Mucosa of descending colon (tissue), 3 donors: ENCODE results near the gene CLCN6. TPM values are rescaled to one million over a fixed set of nuclear protein-coding genes. Genes with fewer than 3 reads are reported as not detected.

Experiments
- ATAC-seq: fragments of 200-7000 bp; cut with Tn5 transposase; one replicate; pipeline ENCODE4 v1.9.1; 2020; ENCODE audit warnings: mild to moderate bottlenecking, moderate library complexity
- DNase-seq, 3 donors: peaks; one replicate each; pipeline ENCODE4 v3.0.0-alpha.2; 2020
- H3K36me3 ChIP-seq: fragments of 200-600 bp; one replicate; pipeline ENCODE4 v1.8.0; 2021; ENCODE audit warnings: low read depth, mild to moderate bottlenecking
- H3K4me1 ChIP-seq: fragments of 200-600 bp; one replicate; pipeline ENCODE4 v1.8.0; 2021; ENCODE audit warnings: low read depth, mild to moderate bottlenecking
- H3K4me3 ChIP-seq: fragments of 200-600 bp; one replicate; pipeline ENCODE4 v1.8.0; 2021; ENCODE audit warnings: mild to moderate bottlenecking
- H3K9me3 ChIP-seq: fragments of 200-600 bp; one replicate; pipeline ENCODE4 v1.8.0; 2021; ENCODE audit warnings: mild to moderate bottlenecking
- intact Hi-C, 2 donors: fragments of 100-400 bp; cut with DNase I in 1 of 2; cut with micrococcal nuclease in 1 of 2; formaldehyde crosslinking; loops; one replicate each; pipeline versions ENCODE4 v1.11.0 to v1.11.1; 2022; cut with DNase I, micrococcal nuclease
- total RNA-seq, 3 donors: library from RNA; stranded (reverse); fragmentation: NEBNext Ultra II Directional in 2 of 3; extraction: Animal tissue kit (Norgen Biotek cat#: 25700) in 2 of 3; gene quantifications; one replicate each; pipeline versions ENCODE4 v1.2.1 to v1.2.4, GENCODE V29; 2021 to 2023
- TF ChIP-seq, protein P1 (sequence below): fragments of 200-600 bp; IDR thresholded peaks from one replicate; pipeline ENCODE4 v1.8.0; 2022; ENCODE audit warnings: antibody characterized with exemption, mild to moderate bottlenecking
- donor health status: DM: no; HTN: no; CAD: no; lungs with moderate emphysema.
- donor health status: DM: no; HTN: no; CAD: no.
- donor health status: DM: no; HTN: yes; CAD: no.

The CLCN6 gene
- total RNA-seq, 3 donors from 2014 or later: 20.8 to 29.7 (median 24.3) TPM

DNA sequence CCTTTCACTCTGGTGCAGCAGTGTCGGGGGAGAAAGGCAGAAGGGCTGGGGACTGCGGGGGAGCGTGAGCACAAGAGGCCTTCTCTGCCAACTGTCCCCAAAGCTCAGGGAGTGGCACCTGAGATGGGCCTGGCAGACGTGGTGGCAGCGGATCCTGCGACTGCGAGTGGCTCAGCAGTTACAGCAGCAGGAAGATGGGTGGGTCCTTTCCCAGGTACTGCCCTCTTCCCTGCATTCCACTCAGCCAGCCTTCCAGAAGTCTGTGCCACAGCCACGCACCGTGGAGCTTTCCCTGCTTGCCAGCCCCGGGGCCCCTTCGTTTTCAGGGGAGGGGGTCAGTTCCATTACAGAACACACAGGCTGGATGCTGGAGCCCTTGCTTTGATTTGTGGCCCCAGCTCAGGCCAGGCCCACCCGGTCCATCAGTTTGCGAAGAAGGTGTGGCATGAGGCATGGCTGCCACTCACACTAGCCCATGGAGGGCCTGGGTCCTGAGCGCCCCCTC lies 17.4 kb upstream of the CLCN6 start:
- H3K4me1 ChIP-seq: peaks cover 33% of the 10 kb centered on the region
- no peak overlapping the region for H3K4me3 ChIP-seq
- DNase-seq (no peak), ATAC-seq (peak; percentile 52)
- H3K36me3 ChIP-seq: no peaks in the 10 kb centered on the region
- H3K9me3 ChIP-seq: no peaks in the 10 kb centered on the region
- intact Hi-C loops: no loop called here
- TF ChIP-seq, protein P1, sequence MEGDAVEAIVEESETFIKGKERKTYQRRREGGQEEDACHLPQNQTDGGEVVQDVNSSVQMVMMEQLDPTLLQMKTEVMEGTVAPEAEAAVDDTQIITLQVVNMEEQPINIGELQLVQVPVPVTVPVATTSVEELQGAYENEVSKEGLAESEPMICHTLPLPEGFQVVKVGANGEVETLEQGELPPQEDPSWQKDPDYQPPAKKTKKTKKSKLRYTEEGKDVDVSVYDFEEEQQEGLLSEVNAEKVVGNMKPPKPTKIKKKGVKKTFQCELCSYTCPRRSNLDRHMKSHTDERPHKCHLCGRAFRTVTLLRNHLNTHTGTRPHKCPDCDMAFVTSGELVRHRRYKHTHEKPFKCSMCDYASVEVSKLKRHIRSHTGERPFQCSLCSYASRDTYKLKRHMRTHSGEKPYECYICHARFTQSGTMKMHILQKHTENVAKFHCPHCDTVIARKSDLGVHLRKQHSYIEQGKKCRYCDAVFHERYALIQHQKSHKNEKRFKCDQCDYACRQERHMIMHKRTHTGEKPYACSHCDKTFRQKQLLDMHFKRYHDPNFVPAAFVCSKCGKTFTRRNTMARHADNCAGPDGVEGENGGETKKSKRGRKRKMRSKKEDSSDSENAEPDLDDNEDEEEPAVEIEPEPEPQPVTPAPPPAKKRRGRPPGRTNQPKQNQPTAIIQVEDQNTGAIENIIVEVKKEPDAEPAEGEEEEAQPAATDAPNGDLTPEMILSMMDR: no peak

- Histone ChIP-seq H3K9me3 (no peaks in the 10 kb centered on the region), H3K36me3 (no peaks in the 10 kb centered on the region), H3K4me3 (no peak overlapping the region), H3K4me1 (peaks cover 33% of the 10 kb centered on the region)
- DNase-seq (no peak), ATAC-seq (no peak)
- TF ChIP-seq, protein P1: no peak
- intact Hi-C loops: no loop called here
Observed at GRCh38 chr1:11789126-11790067, 16.6 kb upstream of the CLCN6 start.

DNA sequence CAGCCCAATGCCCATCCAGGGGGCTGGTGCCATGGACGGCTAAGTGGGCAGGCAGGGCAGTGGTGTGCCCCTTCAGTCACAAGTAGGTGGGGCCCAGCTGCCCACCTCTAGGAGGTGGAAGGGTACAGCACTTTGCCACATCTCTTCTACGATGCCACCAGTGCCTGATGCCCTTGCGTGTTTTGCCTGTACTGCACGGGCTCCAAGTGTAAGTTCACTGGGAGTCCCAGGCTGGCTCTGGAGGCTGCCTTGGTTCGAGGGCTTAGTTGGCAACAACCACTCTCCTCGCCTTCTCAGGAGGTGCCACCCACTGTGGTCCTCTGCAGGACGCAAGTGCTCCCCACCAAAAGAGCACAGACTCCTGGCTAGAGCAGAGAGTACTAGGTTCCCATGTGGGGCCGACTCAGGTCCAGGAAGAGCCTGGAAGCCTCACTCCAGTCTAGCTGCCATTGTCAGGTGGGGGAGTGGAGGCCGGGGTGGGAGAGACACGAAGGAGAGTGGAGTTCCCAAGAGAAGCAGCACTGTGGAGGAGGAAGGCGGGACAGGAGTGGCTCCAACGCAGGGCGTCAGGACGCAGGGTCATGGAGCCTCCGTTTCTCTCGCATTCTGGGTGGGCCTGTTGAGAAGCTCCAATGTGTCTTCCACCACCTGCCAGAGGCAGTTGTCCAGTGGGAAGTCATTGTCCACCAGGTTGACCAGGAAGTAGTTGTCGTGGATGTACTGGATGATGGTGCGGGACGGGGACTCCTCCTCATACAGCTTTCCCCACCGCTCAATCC lies 15.7 kb upstream of the CLCN6 start:
- intact Hi-C loops: no loop called here
- Histone ChIP-seq H3K36me3 (no peaks in the 10 kb centered on the region), H3K4me1 (peaks cover 32% of the 10 kb centered on the region)

GRCh38 chr1:11790880-11791715 lies 14.9 kb upstream of the CLCN6 start:
- TF ChIP-seq, protein P1: no peak
- peak; percentile 87 for ATAC-seq
- no peaks in the 10 kb centered on the region for H3K36me3 ChIP-seq
- H3K4me1 ChIP-seq: peaks cover 29% of the 10 kb centered on the region
- H3K4me3 ChIP-seq: no peak overlapping the region
- intact Hi-C loops: no loop called here
- peak; percentile 70 to 85 (median 82) for DNase-seq
- no peaks in the 10 kb centered on the region for H3K9me3 ChIP-seq

More for the DNA sequence above, 15.7 kb upstream of the CLCN6 start:
- H3K9me3 ChIP-seq: no peaks in the 10 kb centered on the region
- DNase-seq (peak in 1 of 3 donors; percentile 22), ATAC-seq (no peak)
- H3K4me3 ChIP-seq: no peak overlapping the region
- TF ChIP-seq, protein P1: no peak

GRCh38 chr1:11792106-11792505 lies 13.9 kb upstream of the CLCN6 start:
- Histone ChIP-seq H3K9me3 (no peaks in the 10 kb centered on the region), H3K4me1 (peaks cover 27% of the 10 kb centered on the region), H3K4me3 (no peak overlapping the region), H3K36me3 (no peaks in the 10 kb centered on the region)
- DNase-seq (peak in 1 of 3 donors; percentile 21), ATAC-seq (no peak)
- intact Hi-C loops: no loop called here
- TF ChIP-seq, protein P1: no peak
